Endothelial cell of umbilical vein (primary cell): ENCODE data around the gene TTLL11. TPM values are rescaled to one million over a fixed set of nuclear protein-coding genes. Genes with fewer than 3 reads are reported as not detected.

Experiments used
- BruUV-seq: library from RNA; stranded (reverse); fragments of 400-500 nt; replicated peaks from 2 replicates; lab custom pipeline; 2021; lab: Mats Ljungman, UMichigan
- CTCF ChIA-PET: fragments of 300-600, 350-600 bp; sonication (Branson Sonifier 250); formaldehyde crosslinking; loops from one replicate; lab custom pipeline; 2021; ENCODE audit warnings: antibody characterized with exemption, inconsistent platforms; lab: Charles Lee
- POLR2A ChIA-PET: fragments of 300-600, 350-600 bp; sonication (Branson Sonifier 250); formaldehyde crosslinking; loops from one replicate; lab custom pipeline; 2021; ENCODE audit warnings: antibody characterized with exemption, inconsistent platforms; lab: Charles Lee
- DNase-seq: peaks from one replicate; pipeline ENCODE4 v3.0.0-alpha.2; 2011; ENCODE audit warnings: low read depth, low spot score
- FAIRE-seq: peaks from 2 replicates; lab custom pipeline; 2011; peaks lifted over from hg19 to GRCh38; lab: Jason Lieb, UNC
- H2AFZ ChIP-seq: 2 replicates; pipeline ENCODE4 v1.6.0; 2012; ENCODE audit warnings: low read depth, low read length, control low read depth, inconsistent platforms
- H3K27ac ChIP-seq: 2 replicates; pipeline ENCODE4 v1.5.1; 2011; ENCODE audit warnings: low read depth, mild to moderate bottlenecking, control low read depth, low read length, moderate library complexity; ENCODE audit not compliant: insufficient read depth
- H3K27me3 ChIP-seq, 2 experiments: 2 replicates each; pipeline versions ENCODE4 v1.6.0 to v1.6.1; 2011; ENCODE audit warnings: low read length in 2 of 2, mixed read lengths in 1 of 2; ENCODE audit not compliant: control insufficient read depth in 2 of 2, insufficient read depth in 2 of 2
- H3K36me3 ChIP-seq, 2 experiments: 2 replicates in 1 of 2; 3 replicates in 1 of 2; pipeline ENCODE4 v1.5.1; 2011; ENCODE audit warnings: low read length in 2 of 2, mild to moderate bottlenecking in 1 of 2, moderate library complexity in 1 of 2; ENCODE audit not compliant: control insufficient read depth in 2 of 2, insufficient read depth in 2 of 2; ENCODE audit errors: extremely low read depth in 1 of 2
- H3K4me1 ChIP-seq: 3 replicates; pipeline ENCODE4 v1.5.1; 2011; ENCODE audit warnings: mild to moderate bottlenecking, low read length; ENCODE audit not compliant: control insufficient read depth, insufficient read depth; ENCODE audit errors: extremely low read depth
- H3K4me2 ChIP-seq: 2 replicates; pipeline ENCODE4 v1.6.1; 2011; ENCODE audit warnings: low read length, control low read depth, mixed read lengths; ENCODE audit not compliant: insufficient read depth
- H3K4me3 ChIP-seq, 3 experiments: fragments of 200-600 bp in 1 of 3; sonication (generic), shearing (Covaris generic) in 1 of 3; replicated peaks in 1 of 3; 2 replicates each; pipeline ENCODE4 v1.5.1; 2011 to 2016; ENCODE audit warnings: control low read depth in 3 of 3, low read length in 3 of 3, mild to moderate bottlenecking in 2 of 3, inconsistent platforms in 1 of 3, low read depth in 1 of 3, moderate library complexity in 1 of 3; ENCODE audit not compliant: insufficient read depth in 1 of 3
- H3K79me2 ChIP-seq: 2 replicates; pipeline ENCODE4 v1.6.0; 2012; ENCODE audit warnings: low read length, inconsistent platforms; ENCODE audit not compliant: control insufficient read depth, insufficient read depth
- H3K9ac ChIP-seq: replicated peaks from 2 replicates; pipeline ENCODE3; 2011; ENCODE audit warnings: low read length, control low read depth; ENCODE audit not compliant: insufficient read depth; ENCODE audit errors: extremely low read depth
- H3K9me1 ChIP-seq: replicated peaks from 3 replicates; pipeline ENCODE4 v1.6.0; 2011; ENCODE audit warnings: mild to moderate bottlenecking, low read length; ENCODE audit not compliant: control insufficient read depth, insufficient read depth; ENCODE audit errors: extremely low read depth
- H3K9me3 ChIP-seq: replicated peaks from 2 replicates; pipeline ENCODE4 v1.5.1; 2012; ENCODE audit warnings: low read length, inconsistent platforms; ENCODE audit not compliant: control insufficient read depth, insufficient read depth
- H4K20me1 ChIP-seq: replicated peaks from 2 replicates; pipeline ENCODE3; 2011; ENCODE audit warnings: mild to moderate bottlenecking, low read length; ENCODE audit not compliant: control insufficient read depth, insufficient read depth; ENCODE audit errors: extremely low read depth
- CTCF ChIP-seq, 2 donors: IDR thresholded peaks; 1 replicate in 1 of 2; 2 replicates in 1 of 2; pipeline ENCODE4 v1.5.1; 2011; ENCODE audit warnings: low read length in 2 of 2, mild to moderate bottlenecking in 2 of 2, moderate library complexity in 2 of 2, control low read depth in 1 of 2, inconsistent platforms in 1 of 2, low read depth in 1 of 2; ENCODE audit not compliant: insufficient read depth in 1 of 2; ENCODE audit errors: extremely low read depth in 1 of 2
- EZH2 ChIP-seq: IDR thresholded peaks from 2 replicates; pipeline ENCODE4 v1.6.1; 2012; ENCODE audit warnings: borderline replicate concordance, low read depth, mild to moderate bottlenecking, moderate library complexity, low read length, inconsistent platforms; ENCODE audit not compliant: severe bottlenecking
- FOS ChIP-seq: IDR thresholded peaks from 2 replicates; pipeline ENCODE4 v1.6.1; 2011; ENCODE audit warnings: mild to moderate bottlenecking, low read length, moderate library complexity, borderline replicate concordance; ENCODE audit not compliant: insufficient read depth
- GATA2 ChIP-seq: IDR thresholded peaks from 2 replicates; pipeline ENCODE4 v1.7.0; 2011; ENCODE audit warnings: low read depth, mild to moderate bottlenecking, moderate library complexity, mixed read lengths, low read length; ENCODE audit not compliant: insufficient read length, insufficient read depth
- JUN ChIP-seq: IDR thresholded peaks from 2 replicates; pipeline ENCODE4 v1.6.1; 2011; ENCODE audit warnings: borderline replicate concordance, low read depth; ENCODE audit not compliant: insufficient read length, insufficient read depth
- MAX ChIP-seq: IDR thresholded peaks from 2 replicates; pipeline ENCODE4 v1.6.1; 2011; ENCODE audit not compliant: insufficient read depth, insufficient read length
- MYC ChIP-seq: IDR thresholded peaks from one replicate; pipeline ENCODE4 v1.6.1; 2011; ENCODE audit warnings: mild to moderate bottlenecking, low read depth, low read length
- POLR2A ChIP-seq: IDR thresholded peaks from 2 replicates; pipeline ENCODE4 v1.6.1; 2012; ENCODE audit warnings: low read depth, mild to moderate bottlenecking, control low read depth, low read length
- POLR2AphosphoS5 ChIP-seq: IDR thresholded peaks from 2 replicates; pipeline ENCODE4 v1.6.1; 2012; ENCODE audit warnings: low read depth, mild to moderate bottlenecking, control low read depth, low read length, moderate library complexity; ENCODE audit not compliant: insufficient read depth
- dilution Hi-C: fragments of 300-500 bp; cut with MboI; formaldehyde crosslinking; loops from one replicate; pipeline ENCODE4 v1.15.0; 2019; ENCODE audit warnings: low sequenced_read_pairs; ENCODE audit not compliant: extremely low pct_ligation_motif_present
- intact Hi-C: fragments of 100-400 bp; cut with micrococcal nuclease; formaldehyde crosslinking; loops from one replicate; pipeline ENCODE4 v1.10.0; 2022
- polyA plus RNA-seq, 4 experiments: library from polyadenylated mRNA; depleted of rRNA in 3 of 4; stranded (reverse) in 3 of 4; unstranded in 1 of 4; fragments of >200 nt; gene quantifications; 2 replicates each; pipeline versions ENCODE4 v1.2.1 to v1.2.3, GENCODE V29; 2011 to 2012; ENCODE audit warnings: missing spikeins in 1 of 4
- total RNA-seq: library from RNA; stranded (reverse); gene quantifications from 2 replicates; pipeline ENCODE4 v1.2.3, GENCODE V29; 2021

TTLL11 gene
- total and polyA plus RNA-seq, 2 donors (not counting 3 experiments of a cell fraction or from before 2014, with no cell fraction given), result 4.9 to 5.1 TPM

DNA sequence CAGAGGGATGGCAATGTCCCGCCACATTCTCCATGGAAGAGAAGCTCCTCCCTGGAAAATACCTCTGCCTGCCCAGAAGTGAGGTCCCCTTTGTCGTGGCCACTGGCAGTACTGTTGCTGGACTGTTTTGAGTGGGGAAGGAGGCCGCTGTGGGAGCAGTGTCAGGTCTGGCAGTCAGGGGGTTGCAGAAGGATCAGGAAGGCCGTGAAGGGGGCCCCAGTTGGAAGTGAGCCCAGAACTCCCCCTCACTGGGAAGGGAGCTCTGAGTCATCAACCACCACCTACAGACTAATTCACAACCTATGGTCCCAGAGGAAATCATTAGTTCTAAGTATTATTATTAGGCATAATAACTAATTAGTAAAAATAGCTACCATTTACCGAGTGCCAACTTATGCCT lies 200.4 kb downstream of the TTLL11 start:
- BruUV-seq, result no TSS peak
- DNase-seq, result no peak
- no peak for FAIRE-seq

More for the DNA sequence above, 200.4 kb downstream of the TTLL11 start:
- dilution Hi-C loops (no loop called here), intact Hi-C loops (no loop called here)
- Histone ChIP-seq H3K36me3 (no peaks in the 10 kb centered on the region), H2AFZ (no peak overlapping the region), H3K4me1 (peaks cover 5% of the 10 kb centered on the region), H3K27ac (no peak overlapping the region), H3K4me3 (no peak overlapping the region), H3K9me1 (no peaks in the 10 kb centered on the region), H3K27me3 (no peaks in the 10 kb centered on the region), H3K4me2 (no peak overlapping the region), H3K79me2 (no peaks in the 10 kb centered on the region), H4K20me1 (no peaks in the 10 kb centered on the region), H3K9ac (no peak overlapping the region), H3K9me3 (no peaks in the 10 kb centered on the region)
- ChIA-PET POLR2A (no interaction called here), CTCF (no interaction called here)
- TF ChIP-seq FOS, result no peak
- TF ChIP-seq GATA2, result no peak
- TF ChIP-seq MAX, result no peak
- no peak for TF ChIP-seq JUN
- no peak for TF ChIP-seq MYC
- no peak for TF ChIP-seq CTCF (IDR thresholded peaks at IDR 0.05; ENCODE audit: extremely low read depth in 1 of 2, insufficient read depth in 1 of 2, low read depth in 1 of 2, low read length in 2 of 2)
- no peak for TF ChIP-seq POLR2A
- no peak for TF ChIP-seq POLR2AphosphoS5
- no peak for TF ChIP-seq EZH2
